ENCODE measurements around the gene DUSP10.
A peak's percentile ranks its signal among the peaks of the same experiment; 100 is the strongest.

Gene DUSP10

GRCh38 chr1:221762121-221762520 is 20.2 kb upstream of the DUSP10 start:
- no peak for DNase-seq (ENCODE audit: low read depth)

- DNase-seq (ENCODE audit: low read depth), result no peak
Measured at GRCh38 chr1:221761354-221762002, 19.6 kb upstream of the DUSP10 start.

- DNase-seq (ENCODE audit: low read depth), result no peak
Measured at GRCh38 chr1:221760911-221761310, 19.0 kb upstream of the DUSP10 start.

DNA sequence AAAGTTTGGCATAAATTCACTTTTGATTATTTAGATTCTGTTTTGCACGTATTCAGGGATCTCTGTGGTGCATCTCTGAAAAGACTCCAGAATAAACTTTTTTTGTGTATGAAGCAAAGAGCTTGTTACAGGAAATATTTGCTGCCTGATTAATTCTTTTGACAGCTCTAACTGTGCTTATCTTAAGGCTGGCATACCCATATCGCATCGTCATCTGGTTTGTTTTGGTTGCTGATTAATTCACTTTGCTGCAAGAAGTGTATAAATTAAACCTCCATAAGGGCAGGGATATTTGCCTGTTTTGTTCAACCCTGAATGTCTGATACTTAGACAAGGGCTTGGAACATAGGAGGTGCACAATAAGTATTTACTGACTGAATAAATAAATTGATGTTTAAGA is 17.5 kb upstream of the DUSP10 start:
- DNase-seq (ENCODE audit: low read depth), result no peak

DNA sequence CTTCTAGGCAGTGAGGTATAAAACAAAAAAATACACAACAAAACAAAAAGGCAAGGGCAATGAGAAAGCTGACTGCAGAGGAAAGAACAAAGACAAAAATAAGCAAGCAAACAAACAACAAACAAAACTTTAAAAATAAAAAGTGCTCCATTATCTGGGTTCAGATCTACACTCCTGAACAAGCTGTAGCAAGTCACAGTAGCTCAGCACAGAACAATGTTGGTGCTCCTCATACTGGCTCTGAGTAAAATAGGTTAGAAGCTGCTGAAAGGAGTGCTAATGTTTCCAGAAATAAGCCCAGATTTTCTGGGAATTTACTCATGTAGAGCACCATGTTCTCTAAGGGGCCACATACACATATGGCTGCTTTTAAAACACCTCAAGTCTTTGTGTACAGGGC is 16.6 kb upstream of the DUSP10 start:
- no peak for DNase-seq (ENCODE audit: low read depth)

DNA sequence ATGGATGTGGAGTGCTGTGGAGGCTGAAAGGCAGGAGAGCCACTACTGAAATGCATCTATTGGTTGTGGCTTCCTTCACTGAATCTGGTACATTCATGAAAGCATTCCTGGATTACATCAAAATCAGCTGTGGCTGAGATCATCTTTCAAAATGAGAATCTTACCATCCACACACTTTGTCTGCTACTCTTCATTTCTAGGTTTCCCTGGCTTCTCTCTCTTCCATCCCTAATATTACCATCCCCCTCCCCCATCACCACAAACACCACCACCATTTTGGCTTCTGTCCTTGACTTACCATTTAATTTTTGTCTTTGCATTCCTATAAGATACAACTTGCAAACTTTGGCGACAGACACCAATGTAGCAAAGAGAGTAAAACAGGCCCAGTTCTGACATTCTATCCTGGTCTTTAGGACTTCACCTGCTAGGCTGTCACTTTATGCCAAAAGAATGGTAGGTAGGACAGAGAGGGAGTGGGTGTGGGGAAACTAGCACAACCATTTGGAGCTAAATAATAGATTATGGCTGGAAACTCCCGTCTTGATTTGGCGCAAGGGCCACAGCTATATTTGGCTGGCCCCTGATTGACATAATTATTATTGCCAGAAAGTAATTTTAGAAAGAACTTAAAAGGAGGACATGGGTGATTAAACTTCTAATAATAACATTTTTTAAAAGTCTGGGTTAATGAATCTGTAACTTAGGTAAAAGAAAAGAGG is 15.1 kb upstream of the DUSP10 start:
- DNase-seq (ENCODE audit: low read depth), result no peak

DNA sequence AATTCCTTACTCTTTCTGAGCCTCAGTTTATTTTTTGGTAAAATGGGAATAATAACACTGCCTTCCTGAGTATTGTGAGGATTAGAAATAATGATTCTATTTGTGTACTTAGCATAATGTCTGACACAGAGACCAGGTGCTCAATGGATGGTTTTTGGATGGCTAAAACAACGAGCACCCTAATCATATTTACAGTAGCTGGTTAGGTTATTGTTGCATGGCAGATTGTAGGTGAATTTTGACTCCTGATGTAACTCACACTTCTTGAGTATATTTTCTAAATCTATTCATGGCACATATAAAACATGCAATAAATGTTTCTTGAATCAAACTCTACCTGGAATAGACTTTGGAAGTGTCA is 11.9 kb upstream of the DUSP10 start:
- no peak for DNase-seq (ENCODE audit: low read depth)

GRCh38 chr1:221751226-221751887 is 9.5 kb upstream of the DUSP10 start:
- no peak for DNase-seq (ENCODE audit: low read depth)

DNA sequence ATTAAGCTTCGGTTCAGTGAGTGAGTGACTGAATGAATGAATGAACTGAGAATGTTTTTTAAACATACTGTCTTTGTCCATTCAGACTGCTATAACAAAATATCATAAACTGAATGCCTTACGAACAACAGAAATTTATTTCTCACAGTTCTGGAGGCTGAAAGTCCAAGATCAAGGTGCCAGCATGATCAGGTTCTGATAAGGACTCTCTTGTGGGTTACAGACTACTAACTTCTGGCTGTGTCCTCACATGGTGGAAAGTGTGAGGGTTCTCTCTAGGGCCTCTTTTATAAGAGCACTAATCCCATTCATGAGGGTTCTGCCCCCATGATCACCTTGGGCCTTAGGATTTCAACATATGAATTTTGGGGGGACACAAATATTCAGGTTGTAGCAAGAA is 7.1 kb upstream of the DUSP10 start:
- no peak for DNase-seq (ENCODE audit: low read depth)

- no peak for DNase-seq (ENCODE audit: low read depth)
Measured at GRCh38 chr1:221747839-221748238, 6.0 kb upstream of the DUSP10 start.

DNA sequence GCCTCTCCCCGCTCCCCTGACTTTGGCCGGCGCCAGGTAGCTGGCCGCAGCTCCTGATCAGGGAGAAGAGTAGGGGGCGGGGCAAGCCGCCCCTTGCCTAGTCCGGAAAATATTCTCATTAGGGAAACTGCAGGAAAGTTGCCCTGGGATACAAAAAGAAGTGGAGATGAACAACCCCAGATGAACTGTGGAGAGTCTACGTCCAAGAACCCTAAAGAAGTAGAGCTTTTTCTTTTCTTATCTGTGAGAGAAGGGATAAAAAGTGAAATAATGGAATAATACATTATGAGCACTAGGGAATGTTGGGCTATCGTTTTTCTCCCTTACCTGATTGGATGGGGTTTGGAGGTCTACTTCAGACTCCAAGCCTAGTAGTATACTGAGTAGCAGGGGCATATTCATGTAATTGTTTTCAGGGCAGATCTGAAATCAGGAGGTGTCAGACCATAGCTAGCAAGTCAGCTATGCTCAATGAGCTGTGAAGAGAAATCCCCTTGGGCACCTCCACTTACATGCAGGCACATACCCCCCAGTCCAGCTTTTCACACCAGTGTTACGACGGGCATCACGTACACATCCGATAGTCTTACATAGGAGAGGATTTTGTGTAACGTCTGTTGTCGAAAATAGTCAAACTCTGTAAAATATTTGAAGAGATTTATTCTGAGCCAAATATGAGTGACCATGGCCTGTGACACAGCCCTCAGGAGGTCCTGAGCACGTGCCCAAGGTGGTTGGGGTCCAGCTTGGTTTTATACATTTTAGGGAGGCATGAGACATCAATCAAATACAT is 1.7 kb upstream of the DUSP10 start:
- DNase-seq (ENCODE audit: low read depth), result no peak

GRCh38 chr1:221742555-221743415 is 896 bp upstream of the DUSP10 start:
- peak; percentile 45 for DNase-seq (ENCODE audit: low read depth)

DNA sequence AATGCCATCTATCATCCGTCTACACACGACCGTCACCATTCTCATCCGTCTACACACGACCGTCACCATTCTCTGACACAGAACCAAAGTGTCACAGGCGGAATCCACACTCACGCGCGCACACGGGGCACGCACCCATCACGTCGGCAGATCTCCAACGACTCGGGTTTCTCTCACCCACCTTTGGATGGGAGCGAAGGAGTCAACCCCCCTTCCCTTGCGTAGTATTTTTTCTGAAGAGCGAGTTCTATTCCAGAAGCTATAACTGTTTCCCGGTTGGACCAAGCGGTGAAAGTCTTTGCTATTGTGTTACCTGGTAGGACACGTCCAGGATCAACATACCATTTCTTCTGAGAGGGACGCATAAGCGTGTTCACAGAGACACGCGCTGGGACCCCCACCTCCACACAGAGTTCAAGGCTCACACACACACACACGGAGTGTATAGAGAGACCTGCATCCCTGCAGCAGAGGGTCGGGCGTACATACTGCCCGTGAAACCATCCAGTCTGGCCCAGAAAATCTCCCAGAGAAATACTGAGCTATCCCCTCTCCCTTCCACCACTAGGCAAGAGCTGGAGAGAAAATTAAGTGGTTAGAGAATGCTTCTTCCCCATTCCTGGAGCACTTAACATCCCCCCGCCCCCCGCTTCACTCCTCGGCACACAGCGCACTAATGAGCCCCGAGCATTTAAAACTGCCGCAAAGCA is 741 bp downstream of the DUSP10 start:
- DNase-seq (ENCODE audit: low read depth), result peak; percentile 4

GRCh38 chr1:221740369-221740992 is 1.4 kb downstream of the DUSP10 start:
- DNase-seq (ENCODE audit: low read depth), result no peak

GRCh38 chr1:221739677-221740025 is 2.2 kb downstream of the DUSP10 start:
- no peak for DNase-seq (ENCODE audit: low read depth)

GRCh38 chr1:221739018-221739676 is 2.7 kb downstream of the DUSP10 start:
- no peak for DNase-seq (ENCODE audit: low read depth)

DNA sequence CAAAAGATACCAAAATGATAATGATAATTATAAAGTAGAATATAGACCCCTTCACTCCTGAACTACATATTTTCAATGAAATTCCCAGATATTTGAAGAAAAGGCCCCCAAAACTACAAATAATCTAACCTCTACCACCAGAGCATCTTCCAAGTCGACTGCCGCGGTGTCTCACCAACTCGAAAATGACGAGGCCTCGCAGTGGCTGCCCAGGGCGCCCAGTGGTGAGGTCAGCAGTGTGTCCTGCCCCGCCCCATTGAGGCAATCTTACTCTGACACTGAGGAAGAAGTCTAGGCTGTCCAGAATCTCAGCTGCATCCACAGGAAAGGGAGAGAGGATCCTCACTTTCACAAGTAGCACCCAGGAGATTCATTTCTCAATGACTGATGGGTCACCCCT is 5.2 kb downstream of the DUSP10 start:
- DNase-seq (ENCODE audit: low read depth), result no peak

GRCh38 chr1:221735999-221736398 is 5.9 kb downstream of the DUSP10 start:
- DNase-seq (ENCODE audit: low read depth), result no peak

- DNase-seq (ENCODE audit: low read depth), result no peak
Measured at GRCh38 chr1:221734187-221734586, 7.7 kb downstream of the DUSP10 start.

DNA sequence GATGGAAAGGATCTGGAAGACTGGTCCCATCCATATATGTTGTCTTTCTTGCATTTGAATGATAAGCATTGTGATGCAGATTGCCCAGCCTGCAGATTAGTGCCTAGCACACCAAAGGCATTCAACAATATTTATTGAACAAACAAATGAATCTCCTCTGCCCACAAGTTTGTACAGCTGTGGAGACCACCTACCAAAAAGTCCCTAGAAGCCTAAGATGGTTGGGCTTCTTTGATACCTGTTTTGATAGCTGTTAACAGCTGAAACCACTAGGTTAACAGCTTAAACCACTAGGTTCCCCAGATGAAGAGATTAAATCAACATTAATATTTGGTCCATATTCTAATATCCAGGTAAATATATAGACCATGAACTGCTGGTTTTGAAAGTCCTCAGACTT is 9.8 kb downstream of the DUSP10 start:
- no peak for DNase-seq (ENCODE audit: low read depth)
